HepG2 (cell line): ENCODE data around the gene DTNA.

Experiments used
- GTF3A ChIP-seq: sonication (generic); formaldehyde crosslinking; conservative IDR thresholded peaks from 2 replicates; pipeline ENCODE4 v1.4.0; 2020; ENCODE audit warnings: mild to moderate bottlenecking, missing genetic modification reagents
- KDM2A ChIP-seq: sonication (generic); formaldehyde crosslinking; IDR thresholded peaks from 2 replicates; pipeline ENCODE4 v1.4.0; 2020; ENCODE audit warnings: low read depth, missing genetic modification reagents, borderline replicate concordance
- MYC ChIP-seq: sonication (generic); formaldehyde crosslinking; IDR thresholded peaks from 2 replicates; pipeline ENCODE4 v1.9.0; 2021; ENCODE audit warnings: missing genetic modification reagents, borderline replicate concordance
- PRDM10 ChIP-seq: sonication (generic); formaldehyde crosslinking; IDR thresholded peaks from 2 replicates; pipeline ENCODE4 v1.4.0; 2020; ENCODE audit warnings: low read depth, missing genetic modification reagents
- RFXANK ChIP-seq: IDR thresholded peaks from 2 replicates; pipeline ENCODE4 v1.6.1; 2016
- ZFX ChIP-seq: sonication (generic); formaldehyde crosslinking; IDR thresholded peaks from 2 replicates; pipeline ENCODE4 v1.4.0; 2020; ENCODE audit warnings: mild to moderate bottlenecking, low read depth, missing genetic modification reagents, moderate library complexity
- ZHX1 ChIP-seq: sonication (generic); formaldehyde crosslinking; IDR thresholded peaks from 2 replicates; pipeline ENCODE4 v1.8.1; 2022; ENCODE audit warnings: low read depth, mild to moderate bottlenecking, missing genetic modification reagents
- ZNF564 ChIP-seq: sonication (generic); formaldehyde crosslinking; IDR thresholded peaks from 2 replicates; pipeline ENCODE4 v1.8.1; 2023; ENCODE audit warnings: mild to moderate bottlenecking, missing genetic modification reagents

DNA sequence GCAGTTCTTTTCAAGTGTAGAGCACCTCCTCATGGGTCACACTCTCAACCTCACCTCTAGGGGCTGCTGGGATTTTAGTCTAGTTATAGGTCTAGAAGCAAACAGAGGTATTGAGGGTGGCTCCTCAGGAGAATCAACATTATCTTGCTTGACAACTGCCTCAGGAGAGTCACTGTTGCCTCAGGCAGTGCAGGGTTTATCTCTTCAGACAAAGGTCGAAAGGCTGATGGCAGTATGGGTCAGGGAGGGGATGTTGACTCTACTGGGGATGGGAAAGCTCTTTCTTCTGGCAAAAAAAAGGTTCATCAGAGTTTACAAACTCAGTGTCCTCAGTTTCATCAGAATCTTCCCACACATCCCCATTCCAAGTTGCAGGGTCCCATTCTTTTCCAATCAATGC, 24.0 kb downstream of the DTNA start:
- TF ChIP-seq KDM2A (no peak), ZNF564 (CRISPR knock-in tag) (no peak), MYC (CRISPR knock-in tag) (no peak), GTF3A (no peak), ZHX1 (CRISPR knock-in tag) (no peak), RFXANK (no peak), ZFX (CRISPR knock-in tag) (no peak), PRDM10 (CRISPR knock-in tag) (no peak)
